GM12878 (cell line): ENCODE measurements around the gene ZDHHC22. TPM values are rescaled to one million over a fixed set of nuclear protein-coding genes. Genes with fewer than 3 reads are reported as not detected.

Experiments used
- ATAC-seq: fragments of 200-7000 bp; cut with Tn5 transposase; 3 replicates; pipeline ENCODE4 v1.9.1; 2020; ENCODE audit warnings: mild to moderate bottlenecking, moderate library complexity
- BruUV-seq: library from RNA; stranded (reverse); fragments of 400-500 nt; replicated peaks from 2 replicates; lab custom pipeline; 2021; lab: Mats Ljungman, UMichigan
- CTCF ChIA-PET: fragments of 300-600 bp; sonication (Branson Sonifier 250); formaldehyde crosslinking; extraction: SDS; loops from one replicate; lab custom pipeline; 2021; ENCODE audit warnings: inconsistent platforms; lab: Yijun Ruan, JAX
- POLR2A ChIA-PET: fragments of 350-600 bp; formaldehyde crosslinking; extraction: SDS; loops from one replicate; lab custom pipeline; 2021; ENCODE audit warnings: inconsistent platforms; lab: Charles Lee
- RAD21 ChIA-PET: fragments of 300-600 bp; sonication (Branson Sonifier 250); formaldehyde crosslinking; loops from one replicate; lab custom pipeline; 2023; ENCODE audit warnings: antibody characterized with exemption; ENCODE audit not compliant: unreplicated experiment; lab: Charles Lee
- SMC1A ChIA-PET: fragments of 300-600 bp; sonication (Branson Sonifier 250); formaldehyde crosslinking; loops from one replicate; lab custom pipeline; 2023; ENCODE audit not compliant: unreplicated experiment, uncharacterized antibody; lab: Charles Lee
- DNase-seq: peaks from one replicate; pipeline ENCODE4 v3.0.0-alpha.2; 2011; ENCODE audit warnings: low read depth, low spot score
- FAIRE-seq: peaks from 3 replicates; lab custom pipeline; 2011; peaks lifted over from hg19 to GRCh38; lab: Jason Lieb, UNC
- H2AFZ ChIP-seq: 2 replicates; pipeline ENCODE4 v1.6.0; 2011; ENCODE audit warnings: low read depth, low read length, control low read depth; ENCODE audit not compliant: control insufficient read depth
- H3K27ac ChIP-seq: 2 replicates; pipeline ENCODE4 v1.5.1; 2011; ENCODE audit warnings: control low read depth; ENCODE audit not compliant: control insufficient read depth, insufficient read depth
- H3K27me3 ChIP-seq, 2 experiments: replicated peaks in 1 of 2; 2 replicates each; pipeline versions ENCODE4 v1.6.0 to v1.6.1; 2011; ENCODE audit warnings: low read length in 1 of 2; ENCODE audit not compliant: control insufficient read depth in 2 of 2, insufficient read depth in 2 of 2
- H3K36me3 ChIP-seq, 2 experiments: 2 replicates each; pipeline ENCODE4 v1.5.1; 2011; ENCODE audit warnings: low read length in 1 of 2; ENCODE audit not compliant: control insufficient read depth in 2 of 2, insufficient read depth in 2 of 2
- H3K4me1 ChIP-seq: 2 replicates; pipeline ENCODE4 v1.6.1; 2011; ENCODE audit warnings: mild to moderate bottlenecking, low read length, moderate library complexity, mixed read lengths; ENCODE audit not compliant: control insufficient read depth, insufficient read depth
- H3K4me2 ChIP-seq: 2 replicates; pipeline ENCODE4 v1.6.0; 2011; ENCODE audit warnings: control low read depth; ENCODE audit not compliant: control insufficient read depth, insufficient read depth
- H3K4me3 ChIP-seq: fragments of 200-600 bp; sonication (generic); 2 replicates; pipeline ENCODE4 v1.5.1; 2016
- H3K79me2 ChIP-seq: 2 replicates; pipeline ENCODE4 v1.6.0; 2011; ENCODE audit warnings: low read length; ENCODE audit not compliant: control insufficient read depth, insufficient read depth
- H3K9ac ChIP-seq: 2 replicates; pipeline ENCODE4 v1.8.0; 2011; ENCODE audit warnings: low read length, control low read depth, mixed read lengths; ENCODE audit not compliant: control insufficient read depth, insufficient read depth
- H3K9me3 ChIP-seq: replicated peaks from 3 replicates; pipeline ENCODE4 v1.5.1; 2011; ENCODE audit warnings: mild to moderate bottlenecking, low read length; ENCODE audit not compliant: control insufficient read depth, insufficient read depth
- H4K20me1 ChIP-seq: 2 replicates; pipeline ENCODE4 v1.6.0; 2011; ENCODE audit not compliant: control insufficient read depth, insufficient read depth
- ATF7 ChIP-seq: fragments of 450-650 bp; IDR thresholded peaks from 2 replicates; pipeline ENCODE4 v1.6.1; 2016; ENCODE audit warnings: low read depth, mild to moderate bottlenecking
- CTCF ChIP-seq, 3 experiments: IDR thresholded peaks in 2 of 3; conservative IDR thresholded peaks in 1 of 3; 2 replicates each; pipeline ENCODE4 v1.5.1; 2011; ENCODE audit warnings: low read depth in 3 of 3, low read length in 3 of 3, mild to moderate bottlenecking in 3 of 3, control low read depth in 2 of 3, moderate library complexity in 2 of 3, inconsistent platforms in 1 of 3, mixed read lengths in 1 of 3; ENCODE audit not compliant: control insufficient read depth in 2 of 3, insufficient read depth in 1 of 3; ENCODE audit errors: extremely low read depth in 1 of 3
- EGR1 ChIP-seq, 2 experiments: IDR thresholded peaks; 1 replicate in 1 of 2; 2 replicates in 1 of 2; pipeline ENCODE4 v1.6.1; 2011 to 2012; ENCODE audit warnings: low read depth in 2 of 2, low read length in 2 of 2, borderline replicate concordance in 1 of 2, mild to moderate bottlenecking in 1 of 2, moderate library complexity in 1 of 2
- KLF5 ChIP-seq: fragments of 450-650 bp; IDR thresholded peaks from 2 replicates; pipeline ENCODE4 v1.6.1; 2014; ENCODE audit warnings: mild to moderate bottlenecking; ENCODE audit not compliant: partially characterized antibody
- NKRF ChIP-seq: fragments of 450-650 bp; conservative IDR thresholded peaks from 2 replicates; pipeline ENCODE4 v1.6.1; 2017; ENCODE audit warnings: mild to moderate bottlenecking, moderate library complexity
- RFX5 ChIP-seq: IDR thresholded peaks from 2 replicates; pipeline ENCODE4 v1.6.1; 2011; ENCODE audit warnings: low read depth, low read length, improper control_type of control experiment
- WGBS: methylation state at CpG from one replicate; pipeline ENCODE4 v1.1.6; 2016; ENCODE audit warnings: low lambda C conversion rate; ENCODE audit not compliant: insufficient replicate concordance, insufficient coverage; ENCODE audit errors: missing lambda C conversion rate; 5-methylcytosine and 5-hydroxymethylcytosine counted together
- in situ Hi-C: fragments of 300-500 bp; cut with MboI; formaldehyde crosslinking; loops from 9 replicates; pipeline ENCODE4 v1.14.3; 2018; ENCODE audit warnings: mixed read lengths
- intact Hi-C: fragments of 100-400 bp; cut with micrococcal nuclease; formaldehyde crosslinking; loops from one replicate; pipeline ENCODE4 v1.14.2; 2022; ENCODE audit not compliant: unreplicated experiment
- polyA plus RNA-seq, 11 experiments: library from polyadenylated mRNA; depleted of rRNA in 4 of 11; unstranded in 6 of 11; stranded (reverse) in 5 of 11; fragments of >200 nt; fragmentation: Nextera tagmentation in 4 of 11; fragmentation: Illumina TruSeq in 1 of 11; extraction: Ambion mirVana in 4 of 11; extraction: Trizol in 1 of 11; gene quantifications; 1 replicate in 1 of 11; 2 replicates in 10 of 11; pipeline versions ENCODE4 v1.2.1 to v1.2.3, GENCODE V29; 2011 to 2016; ENCODE audit warnings: inconsistent platforms in 2 of 11, missing spikeins in 2 of 11, low read depth in 1 of 11
- total RNA-seq, 4 experiments: library from RNA; depleted of rRNA in 3 of 4; stranded (reverse); fragments of >200 nt in 3 of 4; fragmentation: Illumina TruSeq in 1 of 4; extraction: Trizol in 1 of 4; gene quantifications; 2 replicates each; pipeline versions ENCODE4 v1.2.1 to v1.2.3, GENCODE V29; 2013 to 2021

The ZDHHC22 gene
- total and polyA plus RNA-seq, 10 of the 15 experiments (the other 5 are each of a cell fraction or from before 2014, with no cell fraction given): 0.06 TPM; not detected in 9

GRCh38 chr14:77142005-77142800, 612 bp upstream of the ZDHHC22 start (continued):
- TF ChIP-seq NKRF (no peak), KLF5 (no peak), ATF7 (no peak), EGR1 (IDR thresholded peaks at IDR 0.05; ENCODE audit: borderline replicate concordance in 1 of 2, low read depth in 2 of 2, low read length in 2 of 2) (no peak)

GRCh38 chr14:77140359-77141213, 1.0 kb downstream of the ZDHHC22 start:
- intact Hi-C loops (no loop called here), in situ Hi-C loops (no loop called here)
- ATAC-seq (no peak), FAIRE-seq (no peak), DNase-seq (no peak)
- RAD21 ChIA-PET: interaction anchor here (1.0 to 2.0 kb wide), 2 partner anchors 73 to 176 kb away, joined by 3 to 5 read pairs; no protein-coding TSS in a partner anchor
- SMC1A ChIA-PET: interaction anchor here (1.3 kb wide), 1 partner anchor 9 kb away, joined by 3 read pairs; no protein-coding TSS in a partner anchor
- Histone ChIP-seq H3K4me3 (no peak overlapping the region), H3K4me1 (no peaks in the 10 kb centered on the region), H3K9ac (no peak overlapping the region), H3K79me2 (no peaks in the 10 kb centered on the region), H2AFZ (no peak overlapping the region), H3K27ac (no peak overlapping the region), H3K4me2 (no peak overlapping the region), H4K20me1 (no peaks in the 10 kb centered on the region), H3K36me3 (no peaks in the 10 kb centered on the region), H3K9me3 (no peaks in the 10 kb centered on the region), H3K27me3 (peaks cover 19 to 20% of the 10 kb centered on the region in 2 experiments)
- no peak for TF ChIP-seq RFX5
- 0 out of 6 replicates have a peak, but pooled peaks of 1 of the 3 experiments have one; percentile 8 for TF ChIP-seq CTCF (IDR thresholded peaks at IDR 0.05 in 2 of 3, conservative IDR thresholded peaks at IDR 0.05 in 1 of 3; ENCODE audit: control insufficient read depth in 2 of 3, extremely low read depth in 1 of 3, insufficient read depth in 1 of 3, low read depth in 3 of 3, low read length in 3 of 3)
- WGBS: 17% methylated on average over 67 of the region's 67 CpGs
- BruUV-seq: no TSS peak
- POLR2A ChIA-PET: no interaction called here
- CTCF ChIA-PET: interaction anchor here (1.0 to 4.9 kb wide), 5 partner anchors 10 to 176 kb away, joined by 3 to 37 read pairs (median 5); no protein-coding TSS in a partner anchor
